Sigmoid colon (tissue), 7 donors: ENCODE results near the gene SMIM24. TPM values are rescaled to one million over a fixed set of nuclear protein-coding genes. Genes with fewer than 3 reads are reported as not detected.

Experiments used
- DNase-seq: peaks from one replicate; pipeline ENCODE4 v3.0.0-alpha.2; 2019
- H3K27ac ChIP-seq, 4 donors: fragments of 200-600 bp; sonication (generic); one replicate each; pipeline ENCODE4 v1.5.1; 2016 to 2019; ENCODE audit warnings: mild to moderate bottlenecking in 1 of 4
- H3K27me3 ChIP-seq, 3 donors: fragments of 200-600 bp; sonication (generic); one replicate each; pipeline ENCODE4 v1.5.1; 2019; ENCODE audit warnings: mild to moderate bottlenecking in 1 of 3
- H3K36me3 ChIP-seq, 4 donors: fragments of 200-600 bp; sonication (generic); one replicate each; pipeline ENCODE4 v1.5.1; 2016 to 2019
- H3K4me1 ChIP-seq, 4 donors: fragments of 200-600 bp; sonication (generic); one replicate each; pipeline ENCODE4 v1.5.1; 2017 to 2019
- H3K4me3 ChIP-seq, 4 donors: fragments of 200-600 bp; sonication (generic); one replicate each; pipeline ENCODE4 v1.5.1; 2017 to 2019; ENCODE audit warnings: mild to moderate bottlenecking in 2 of 4, moderate library complexity in 1 of 4
- H3K9me3 ChIP-seq, 4 donors: fragments of 200-600 bp in 3 of 4; sonication (generic) in 3 of 4; one replicate each; pipeline versions ENCODE4 v1.5.1 to v1.6.1; 2013 to 2019
- EP300 ChIP-seq, 4 donors: sonication (generic); formaldehyde crosslinking; IDR thresholded peaks; one replicate each; pipeline ENCODE4 v1.6.1; 2017; ENCODE audit warnings: antibody characterized with exemption in 4 of 4
- POLR2A ChIP-seq, 2 donors: fragments of 450-650 bp; IDR thresholded peaks; one replicate each; pipeline ENCODE4 v1.6.1; 2016; ENCODE audit warnings: antibody characterized with exemption in 2 of 2, mild to moderate bottlenecking in 2 of 2, moderate library complexity in 2 of 2
- POLR2AphosphoS5 ChIP-seq, 4 donors: sonication (generic); formaldehyde crosslinking; IDR thresholded peaks; one replicate each; pipeline ENCODE4 v1.6.1; 2017; ENCODE audit warnings: antibody characterized with exemption in 4 of 4
- WGBS, 2 donors: extraction: QIAGEN DNeasy Blood & Tissue Kit; methylation state at CpG; one replicate each; pipeline ENCODE4 v1.1.7; 2013; 5-methylcytosine and 5-hydroxymethylcytosine counted together
- intact Hi-C: fragments of 100-400 bp; cut with DNase I; formaldehyde crosslinking; loops from one replicate; pipeline ENCODE4 v1.15.1; 2023
- polyA plus RNA-seq, 3 donors: library from polyadenylated mRNA; stranded (reverse); fragments of 200-250 nt; gene quantifications; one replicate each; pipeline ENCODE4 v1.2.3, GENCODE V29; 2013
- total RNA-seq, 4 donors: library from RNA; depleted of rRNA; stranded (reverse); fragments of >200 nt; gene quantifications; one replicate each; pipeline ENCODE4 v1.1.0, GENCODE V29; 2016
- TF ChIP-seq, protein P1 (sequence below), 4 experiments: fragments of 450-650 bp in 3 of 4; fragments of 200-600 bp in 1 of 4; IDR thresholded peaks; one replicate each; pipeline ENCODE4 v1.5.1; 2016 to 2019; ENCODE audit warnings: antibody characterized with exemption in 4 of 4, mild to moderate bottlenecking in 3 of 4, moderate library complexity in 2 of 4
- donor health status: healthy with polysubstance abuse.
- donor health status: Bipolar disorder and iron deficiency.
- donor health status: healthy.

SMIM24 gene
- total and polyA plus RNA-seq, 7 donors: 15.1 to 72.7 (median 30.3) TPM; not detected in 4

DNA sequence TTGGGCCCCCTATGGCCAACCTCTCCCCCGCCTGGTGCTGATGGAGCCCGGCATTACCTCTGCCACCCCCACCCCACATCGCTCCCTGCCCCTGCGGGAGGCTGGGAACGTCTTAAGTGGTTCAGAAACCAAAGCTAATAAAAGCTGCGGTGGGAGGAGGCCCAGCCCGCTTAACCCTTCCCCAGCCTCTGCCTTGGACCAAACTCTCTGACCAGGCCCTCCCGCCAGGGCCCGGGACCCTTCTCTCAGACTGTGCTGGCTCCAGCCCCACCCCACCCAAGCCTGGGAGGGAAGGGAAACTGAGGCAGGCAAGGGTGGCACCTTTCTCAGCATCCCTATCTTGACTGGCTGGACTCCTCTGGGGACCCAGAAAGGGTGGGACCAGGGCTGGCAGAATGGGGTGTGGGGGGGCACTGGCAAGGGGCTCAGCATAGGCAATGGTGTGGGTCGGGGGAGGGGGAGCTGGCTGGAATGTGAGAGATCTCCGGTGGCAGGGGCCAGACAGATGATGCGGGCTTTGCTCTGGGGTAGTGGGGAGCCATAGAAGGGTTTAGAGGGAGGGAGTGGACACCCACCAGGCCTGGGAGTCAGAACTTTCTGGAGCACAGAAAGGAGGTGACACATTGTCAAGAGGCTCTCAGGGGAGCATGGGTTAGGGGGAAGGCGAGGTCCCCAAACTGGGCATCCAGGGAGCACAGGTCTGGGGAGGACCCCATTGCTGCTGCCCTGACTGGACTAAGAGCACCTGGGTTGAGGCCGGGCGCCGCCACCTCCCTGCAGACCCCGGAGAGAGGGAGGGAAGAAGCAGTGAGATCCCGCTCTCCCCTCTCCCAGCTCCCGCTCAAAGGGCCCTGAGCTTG is 21.9 kb downstream of the SMIM24 start:
- TF ChIP-seq, protein P1, sequence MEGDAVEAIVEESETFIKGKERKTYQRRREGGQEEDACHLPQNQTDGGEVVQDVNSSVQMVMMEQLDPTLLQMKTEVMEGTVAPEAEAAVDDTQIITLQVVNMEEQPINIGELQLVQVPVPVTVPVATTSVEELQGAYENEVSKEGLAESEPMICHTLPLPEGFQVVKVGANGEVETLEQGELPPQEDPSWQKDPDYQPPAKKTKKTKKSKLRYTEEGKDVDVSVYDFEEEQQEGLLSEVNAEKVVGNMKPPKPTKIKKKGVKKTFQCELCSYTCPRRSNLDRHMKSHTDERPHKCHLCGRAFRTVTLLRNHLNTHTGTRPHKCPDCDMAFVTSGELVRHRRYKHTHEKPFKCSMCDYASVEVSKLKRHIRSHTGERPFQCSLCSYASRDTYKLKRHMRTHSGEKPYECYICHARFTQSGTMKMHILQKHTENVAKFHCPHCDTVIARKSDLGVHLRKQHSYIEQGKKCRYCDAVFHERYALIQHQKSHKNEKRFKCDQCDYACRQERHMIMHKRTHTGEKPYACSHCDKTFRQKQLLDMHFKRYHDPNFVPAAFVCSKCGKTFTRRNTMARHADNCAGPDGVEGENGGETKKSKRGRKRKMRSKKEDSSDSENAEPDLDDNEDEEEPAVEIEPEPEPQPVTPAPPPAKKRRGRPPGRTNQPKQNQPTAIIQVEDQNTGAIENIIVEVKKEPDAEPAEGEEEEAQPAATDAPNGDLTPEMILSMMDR (IDR thresholded peaks at IDR 0.05): no peak
- TF ChIP-seq POLR2AphosphoS5 (IDR thresholded peaks at IDR 0.05): peak in 1 of 4 donors; percentile 5
- Histone ChIP-seq H3K27ac (peak overlapping the region; percentile 82 to 92 (median 88)), H3K36me3 (peaks cover 15 to 71% (median 42%) of the 10 kb centered on the region in 4 donors), H3K4me3 (no peak overlapping the region), H3K27me3 (no peaks in the 10 kb centered on the region), H3K4me1 (peaks cover 0 to 76% (median 66%) of the 10 kb centered on the region in 4 donors), H3K9me3 (no peaks in the 10 kb centered on the region)
- 75 to 77% methylated on average over 19 of the region's 19 CpGs for WGBS, 2 donors
- DNase-seq: no peak
- intact Hi-C loops: no loop called here

DNA sequence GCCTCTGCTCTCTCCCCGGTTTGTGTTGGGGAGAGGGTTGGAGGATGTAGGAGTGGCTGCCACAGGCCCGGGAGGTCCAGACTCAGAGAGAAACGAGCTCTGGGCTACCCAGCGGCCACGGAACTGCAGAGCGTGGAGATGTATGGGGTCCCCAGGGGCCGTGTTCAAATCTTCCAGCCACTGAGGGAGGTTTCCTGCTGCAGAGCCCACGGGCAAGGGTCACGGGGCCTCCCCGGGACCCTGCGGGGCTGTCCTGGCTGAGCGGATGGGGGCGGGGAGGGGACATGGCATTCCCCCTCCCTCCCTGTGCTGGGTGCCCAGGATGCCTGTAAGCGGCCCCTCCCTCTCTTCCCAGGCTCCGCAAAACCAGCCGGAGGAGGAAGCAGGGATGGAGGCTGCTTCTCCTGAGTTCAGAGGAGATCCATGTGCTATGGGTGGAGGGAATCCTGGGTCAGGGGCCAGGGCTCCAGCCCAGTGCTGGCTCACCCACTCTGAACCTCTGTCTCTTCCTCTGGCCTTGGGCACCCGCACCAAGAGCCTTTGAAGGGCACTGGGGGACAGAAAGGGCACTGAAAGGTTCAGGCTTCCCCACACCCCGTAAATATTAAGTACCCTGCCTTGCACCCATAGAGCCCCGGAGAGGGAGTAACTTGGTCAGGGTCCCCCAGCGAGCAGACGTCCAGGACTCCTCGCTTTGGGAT is 22.6 kb downstream of the SMIM24 start:
- TF ChIP-seq POLR2A (IDR thresholded peaks at IDR 0.05) (no peak), POLR2AphosphoS5 (IDR thresholded peaks at IDR 0.05) (peak in 1 of 4 donors; percentile 10), EP300 (IDR thresholded peaks at IDR 0.05) (peak in 1 of 4 donors; percentile 29)
- TF ChIP-seq, protein P1 (IDR thresholded peaks at IDR 0.05): no peak
- Histone ChIP-seq H3K4me3 (no peak overlapping the region), H3K27ac (peak overlapping the region; percentile 82 to 92 (median 88)), H3K9me3 (no peaks in the 10 kb centered on the region), H3K36me3 (peaks cover 22 to 71% (median 43%) of the 10 kb centered on the region in 4 donors), H3K4me1 (peaks cover 0 to 68% (median 58%) of the 10 kb centered on the region in 4 donors), H3K27me3 (no peaks in the 10 kb centered on the region)
- intact Hi-C loops: no loop called here
- no peak for DNase-seq
- 63 to 80% methylated on average over 22 of the region's 22 CpGs for WGBS, 2 donors

DNA sequence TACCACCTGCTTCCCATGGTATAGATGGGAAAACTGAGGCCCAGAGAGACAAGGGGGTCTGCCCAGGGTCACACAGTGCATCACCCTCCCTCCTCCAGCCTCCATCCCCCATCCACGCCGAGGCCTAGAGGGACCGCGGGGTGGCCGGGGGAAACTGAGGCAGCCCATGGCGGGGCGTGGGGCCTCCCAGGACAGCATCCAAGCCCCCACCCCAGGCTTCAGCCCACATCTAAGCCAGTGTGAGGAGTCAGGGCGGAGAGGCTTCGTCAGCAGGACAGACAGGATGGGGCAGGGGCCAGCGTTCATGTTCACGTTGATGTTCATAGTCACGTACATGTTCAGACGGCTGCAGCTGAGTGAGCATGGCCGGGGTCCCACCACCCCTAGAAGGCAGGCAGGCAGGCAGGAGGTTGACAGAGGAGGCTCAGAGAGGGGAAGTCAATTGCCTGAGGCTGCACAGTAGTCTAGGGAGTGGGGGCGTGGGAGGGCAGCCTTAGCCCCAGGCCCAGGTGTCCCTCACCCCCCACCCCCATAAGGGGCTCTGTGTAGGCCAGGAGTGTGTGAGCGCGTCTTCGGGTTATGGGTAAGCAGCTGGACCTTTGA is 23.3 kb downstream of the SMIM24 start:
- no peaks in the 10 kb centered on the region for H3K27me3 ChIP-seq
- WGBS, 2 donors: 90 to 91% methylated on average over 18 of the region's 18 CpGs
- peaks cover 29 to 71% (median 47%) of the 10 kb centered on the region in 4 donors for H3K36me3 ChIP-seq
- DNase-seq: no peak
- peak overlapping the region; percentile 82 to 92 (median 88) for H3K27ac ChIP-seq
- TF ChIP-seq POLR2AphosphoS5 (IDR thresholded peaks at IDR 0.05) (no peak), EP300 (IDR thresholded peaks at IDR 0.05) (no peak), POLR2A (IDR thresholded peaks at IDR 0.05) (no peak)
- TF ChIP-seq, protein P1 (IDR thresholded peaks at IDR 0.05): no peak
- H3K4me1 ChIP-seq: peaks cover 0 to 66% (median 59%) of the 10 kb centered on the region in 4 donors
- intact Hi-C loops: no loop called here
- H3K4me3 ChIP-seq: no peak overlapping the region
- no peaks in the 10 kb centered on the region for H3K9me3 ChIP-seq

DNA sequence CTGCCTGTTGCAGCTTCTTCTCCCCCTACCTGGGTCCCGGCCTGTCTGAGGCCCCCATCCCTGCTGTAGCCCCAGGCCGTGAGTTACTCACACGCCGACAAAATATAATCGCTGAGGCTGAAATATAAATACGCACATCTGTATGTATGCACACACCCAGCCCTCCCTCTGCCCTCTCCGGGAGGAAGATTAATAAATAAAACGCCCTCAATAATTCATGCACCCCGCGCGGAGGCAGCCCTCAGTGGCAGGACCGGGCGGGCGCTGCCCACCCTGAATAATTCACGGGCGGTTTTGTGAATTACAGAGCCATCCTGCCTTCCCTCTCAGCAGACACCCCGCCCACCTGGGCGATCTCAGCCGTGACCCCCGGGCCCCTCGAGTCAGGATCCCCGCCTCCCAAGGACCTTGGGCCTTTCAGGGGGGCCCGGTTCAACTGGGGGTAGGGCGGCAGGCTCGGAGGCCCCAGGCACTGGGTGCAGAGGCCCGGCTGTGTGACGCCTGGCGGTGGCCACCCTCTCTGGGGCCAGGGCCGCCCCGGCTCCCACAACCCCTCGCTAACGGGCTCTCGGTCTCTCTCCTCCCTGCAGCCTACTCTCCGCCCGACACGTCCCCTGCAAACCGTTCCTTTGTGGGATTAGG is 24.2 kb downstream of the SMIM24 start:
- Histone ChIP-seq H3K9me3 (no peaks in the 10 kb centered on the region), H3K27ac (peak overlapping the region; percentile 82 to 92 (median 88)), H3K4me3 (no peak overlapping the region), H3K36me3 (peaks cover 29 to 66% (median 48%) of the 10 kb centered on the region in 4 donors), H3K27me3 (no peaks in the 10 kb centered on the region), H3K4me1 (peaks cover 0 to 75% (median 66%) of the 10 kb centered on the region in 4 donors)
- intact Hi-C loops: no loop called here
- 89 to 90% methylated on average over 37 of the region's 37 CpGs for WGBS, 2 donors
- TF ChIP-seq POLR2AphosphoS5 (IDR thresholded peaks at IDR 0.05) (no peak), POLR2A (IDR thresholded peaks at IDR 0.05) (no peak)
- DNase-seq: no peak
